ENCODE measurements around the gene SNRPF. TPM values are rescaled to one million over a fixed set of nuclear protein-coding genes. Genes with fewer than 3 reads are reported as not detected.

SNRPF gene
- total and polyA plus RNA-seq, 2 of the 8 experiments (the other 6 are each of a cell fraction or from before 2014, with no cell fraction given) = 58.5 to 79.7 TPM

Other genes starting within 250 kb of the SNRPF start
- gene NTN4, start 68.2 kb upstream of the SNRPF start, total RNA-seq (2021; fragmentation: NEBNext Ultra II Directional; extraction: Animal tissue kit (Norgen Biotek cat#: 25700)) = 1.3 and 1.7 TPM in 2 replicates
- gene NTN4, start 68.2 kb upstream of the SNRPF start, polyA plus RNA-seq (2011; rRNA removed) = 0.74 and 0.86 TPM in 2 replicates
- not detected in 2 replicates for gene CCDC38, start 83.7 kb downstream of the SNRPF start, total RNA-seq (2021; fragmentation: NEBNext Ultra II Directional; extraction: Animal tissue kit (Norgen Biotek cat#: 25700))
- 0.02 TPM in 1 of 2 replicates, not detected in the other for gene CCDC38, start 83.7 kb downstream of the SNRPF start, polyA plus RNA-seq (2011; rRNA removed)
- gene AMDHD1, start 84.4 kb downstream of the SNRPF start, total RNA-seq (2021; fragmentation: NEBNext Ultra II Directional; extraction: Animal tissue kit (Norgen Biotek cat#: 25700)) = 0.34 TPM in 1 of 2 replicates, not detected in the other
- gene AMDHD1, start 84.4 kb downstream of the SNRPF start, polyA plus RNA-seq (2011; rRNA removed) = 0.14 TPM in 2 replicates
- 0.17 and 0.44 TPM in 2 replicates for gene HAL, start 137.4 kb downstream of the SNRPF start, total RNA-seq (2021; fragmentation: NEBNext Ultra II Directional; extraction: Animal tissue kit (Norgen Biotek cat#: 25700))
- 0.08 and 0.12 TPM in 2 replicates for gene HAL, start 137.4 kb downstream of the SNRPF start, polyA plus RNA-seq (2011; rRNA removed)
- gene LTA4H, start 176.6 kb downstream of the SNRPF start, total RNA-seq (2021; fragmentation: NEBNext Ultra II Directional; extraction: Animal tissue kit (Norgen Biotek cat#: 25700)) = 161 and 167 TPM in 2 replicates
- 77.8 and 106 TPM in 2 replicates for gene LTA4H, start 176.6 kb downstream of the SNRPF start, polyA plus RNA-seq (2011; rRNA removed)